ENCODE data around the gene ARID3A. TPM values are rescaled to one million over a fixed set of nuclear protein-coding genes. Genes with fewer than 3 reads are reported as not detected.
"Not testable (repeated sequence)": the region's sequence is repeated elsewhere in the genome, so short reads cannot be mapped to it uniquely, and the experiment has no call there.

The ARID3A gene
- total and polyA plus RNA-seq, 2 donors (not counting 3 experiments of a cell fraction or from before 2014, with no cell fraction given), result 5.4 to 13.2 TPM

DNA sequence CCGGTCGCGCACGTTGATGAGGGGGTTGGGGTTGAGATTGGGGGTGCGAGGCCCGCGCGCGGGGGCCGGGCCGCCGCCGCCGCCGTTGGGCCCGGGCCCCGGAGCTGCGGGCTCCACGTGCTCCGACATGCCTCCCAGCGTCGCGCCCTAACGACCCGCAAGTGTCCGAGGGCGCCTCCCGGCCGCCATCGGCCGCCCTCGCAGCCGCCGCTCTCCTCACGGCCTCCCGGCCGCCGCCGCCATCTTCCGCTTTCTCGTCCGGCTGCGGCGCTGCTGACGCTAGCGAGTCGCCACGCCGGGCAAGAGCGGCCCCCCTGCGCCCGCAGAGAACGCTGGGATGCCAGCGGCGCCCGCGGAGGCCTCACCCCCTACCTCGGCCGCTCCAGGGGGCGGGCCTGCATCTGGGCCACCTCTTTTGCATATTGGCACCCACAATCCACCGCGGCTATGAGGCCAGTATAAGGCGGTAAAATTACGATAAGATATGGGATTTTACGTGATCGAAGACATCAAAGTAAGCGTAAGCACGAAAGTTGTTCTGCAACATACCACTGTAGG is 95.1 kb downstream of the ARID3A start, which contains the start of gene TMEM259:
TMEM259 (minus strand) TSS at position 256 of the 558 bp plus-strand sequence; CDS start at position 129, 127 bp downstream.
- peak; percentile 69 for TF ChIP-seq POLR2AphosphoS5 (IDR thresholded peaks at IDR 0.05; ENCODE audit: insufficient read depth, low read depth, low read length)
- TF ChIP-seq, protein P1, sequence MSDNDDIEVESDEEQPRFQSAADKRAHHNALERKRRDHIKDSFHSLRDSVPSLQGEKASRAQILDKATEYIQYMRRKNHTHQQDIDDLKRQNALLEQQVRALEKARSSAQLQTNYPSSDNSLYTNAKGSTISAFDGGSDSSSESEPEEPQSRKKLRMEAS (IDR thresholded peaks at IDR 0.05; ENCODE audit: insufficient read depth, insufficient read length), result no peak
- no peaks in the 10 kb centered on the region for H4K20me1 ChIP-seq (replicated peaks; ENCODE audit: control insufficient read depth, extremely low read depth, insufficient read depth, low read length)
- DNase-seq (ENCODE audit: low read depth, low spot score) (peak; percentile 97), FAIRE-seq (no peak)
- peaks cover 50% of the 10 kb centered on the region for H3K79me2 ChIP-seq (ENCODE audit: control insufficient read depth, insufficient read depth, low read length)
- dilution Hi-C loops (cut with MboI; ENCODE audit: extremely low pct_ligation_motif_present, low sequenced_read_pairs) (no loop called here), intact Hi-C loops (cut with micrococcal nuclease) (loop anchor here (1.0 to 5.0 kb wide), 4 partner anchors 20 to 161 kb away; partner anchors contain the start of genes GRIN3B and WDR18)
- peak within 1 kb of the TSS; percentile 95 for H3K27ac ChIP-seq (ENCODE audit: insufficient read depth, low read depth, low read length)
- CTCF ChIA-PET, result interaction anchor here (1.0 kb wide), 2 partner anchors 19 to 20 kb away, joined by 3 to 4 read pairs; partner anchors contain the start of gene ABCA7
- peak within 1 kb of the TSS; percentile 49 for H2AFZ ChIP-seq (ENCODE audit: low read depth, low read length)
- H3K9ac ChIP-seq (replicated peaks; ENCODE audit: extremely low read depth, insufficient read depth, low read length), result peak within 1 kb of the TSS; percentile 93
- H3K4me3 ChIP-seq (replicated peaks in 1 of 3; ENCODE audit: insufficient read depth in 1 of 3, low read depth in 1 of 3, low read length in 3 of 3), result peak within 1 kb of the TSS; percentile 80 to 90 (median 88)
- peak within 1 kb of the TSS; percentile 86 for H3K4me2 ChIP-seq (ENCODE audit: insufficient read depth, low read length)
- H3K36me3 ChIP-seq (ENCODE audit: control insufficient read depth in 2 of 2, extremely low read depth in 1 of 2, insufficient read depth in 2 of 2, low read length in 2 of 2), result no peaks in the 10 kb centered on the region
- H3K4me1 ChIP-seq (ENCODE audit: control insufficient read depth, extremely low read depth, insufficient read depth, low read length), result peaks cover 40% of the 10 kb centered on the region
- BruUV-seq (replicated peaks), result no TSS peak
- H3K9me1 ChIP-seq (replicated peaks; ENCODE audit: control insufficient read depth, extremely low read depth, insufficient read depth, low read length), result no peaks in the 10 kb centered on the region
- no peaks in the 10 kb centered on the region for H3K27me3 ChIP-seq (ENCODE audit: control insufficient read depth in 2 of 2, insufficient read depth in 2 of 2, low read length in 2 of 2)
- no peaks in the 10 kb centered on the region for H3K9me3 ChIP-seq (replicated peaks; ENCODE audit: control insufficient read depth, insufficient read depth, low read length)
- POLR2A ChIA-PET, result interaction anchor here (0.6 to 0.8 kb wide), 2 partner anchors 11 to 237 kb away, joined by 3 to 4 read pairs; no protein-coding TSS in a partner anchor

DNA sequence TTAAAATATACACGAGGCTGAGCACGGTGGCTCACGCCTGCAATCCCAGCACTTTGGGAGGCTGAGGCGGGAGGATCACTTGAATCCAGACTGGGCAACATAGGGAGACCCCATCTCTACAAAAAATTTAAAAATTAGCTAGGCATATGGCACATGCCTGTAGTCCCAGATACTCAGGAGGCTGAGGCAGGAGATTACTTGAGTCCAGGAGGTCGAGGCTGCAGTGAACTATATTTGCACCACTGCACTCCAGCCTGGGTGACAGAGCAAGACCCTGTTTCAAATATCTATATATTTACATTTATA is 98.0 kb downstream of the ARID3A start:
- intact Hi-C loops (cut with micrococcal nuclease), result loop anchor here (5.0 kb wide), 1 partner anchor 158 kb away; no protein-coding TSS in a partner anchor
- H3K36me3 ChIP-seq (ENCODE audit: control insufficient read depth in 2 of 2, extremely low read depth in 1 of 2, insufficient read depth in 2 of 2, low read length in 2 of 2); FAIRE-seq; H3K27ac ChIP-seq (ENCODE audit: insufficient read depth, low read depth, low read length); H3K9ac ChIP-seq (replicated peaks; ENCODE audit: extremely low read depth, insufficient read depth, low read length); H3K4me3 ChIP-seq (replicated peaks in 1 of 3; ENCODE audit: insufficient read depth in 1 of 3, low read depth in 1 of 3, low read length in 3 of 3); dilution Hi-C loops (cut with MboI; ENCODE audit: extremely low pct_ligation_motif_present, low sequenced_read_pairs); H4K20me1 ChIP-seq (replicated peaks; ENCODE audit: control insufficient read depth, extremely low read depth, insufficient read depth, low read length); DNase-seq (ENCODE audit: low read depth, low spot score); BruUV-seq (replicated peaks); H3K9me1 ChIP-seq (replicated peaks; ENCODE audit: control insufficient read depth, extremely low read depth, insufficient read depth, low read length); H3K27me3 ChIP-seq (ENCODE audit: control insufficient read depth in 2 of 2, insufficient read depth in 2 of 2, low read length in 2 of 2); H3K9me3 ChIP-seq (replicated peaks; ENCODE audit: control insufficient read depth, insufficient read depth, low read length); H2AFZ ChIP-seq (ENCODE audit: low read depth, low read length); CTCF ChIA-PET; POLR2A ChIA-PET; H3K4me2 ChIP-seq (ENCODE audit: insufficient read depth, low read length): not testable (repeated sequence)
- Histone ChIP-seq H3K4me1 (ENCODE audit: control insufficient read depth, extremely low read depth, insufficient read depth, low read length) (peaks cover 20% of the 10 kb centered on the region), H3K79me2 (ENCODE audit: control insufficient read depth, insufficient read depth, low read length) (peaks cover 42% of the 10 kb centered on the region)

DNA sequence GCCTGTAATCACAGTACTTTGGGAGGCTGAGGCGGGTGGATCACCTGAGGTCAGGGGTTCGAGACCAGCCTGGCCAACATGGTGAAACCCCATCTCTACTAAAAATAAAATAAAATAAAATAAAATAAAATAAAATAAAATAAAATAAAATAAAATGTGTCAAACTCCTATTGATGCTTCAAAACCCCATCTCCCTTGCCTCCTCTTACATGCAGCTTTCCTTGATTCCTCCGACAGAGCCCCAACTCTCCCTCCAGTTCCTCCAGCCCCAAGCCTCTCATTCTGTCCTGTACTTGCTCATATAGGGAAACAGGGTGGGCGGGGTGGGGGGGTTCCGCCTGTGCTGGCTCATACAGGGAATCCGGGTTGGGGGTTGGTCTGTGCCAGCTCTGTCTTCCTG is 99.2 kb downstream of the ARID3A start:
- H3K79me2 ChIP-seq (ENCODE audit: control insufficient read depth, insufficient read depth, low read length), result peaks cover 41% of the 10 kb centered on the region
- CTCF ChIA-PET; H3K27ac ChIP-seq (ENCODE audit: insufficient read depth, low read depth, low read length); BruUV-seq (replicated peaks); H3K9me3 ChIP-seq (replicated peaks; ENCODE audit: control insufficient read depth, insufficient read depth, low read length); FAIRE-seq; DNase-seq (ENCODE audit: low read depth, low spot score); dilution Hi-C loops (cut with MboI; ENCODE audit: extremely low pct_ligation_motif_present, low sequenced_read_pairs); H3K36me3 ChIP-seq (ENCODE audit: control insufficient read depth in 2 of 2, extremely low read depth in 1 of 2, insufficient read depth in 2 of 2, low read length in 2 of 2); H4K20me1 ChIP-seq (replicated peaks; ENCODE audit: control insufficient read depth, extremely low read depth, insufficient read depth, low read length); H3K27me3 ChIP-seq (ENCODE audit: control insufficient read depth in 2 of 2, insufficient read depth in 2 of 2, low read length in 2 of 2); H3K9me1 ChIP-seq (replicated peaks; ENCODE audit: control insufficient read depth, extremely low read depth, insufficient read depth, low read length); H3K4me2 ChIP-seq (ENCODE audit: insufficient read depth, low read length); intact Hi-C loops (cut with micrococcal nuclease); H3K9ac ChIP-seq (replicated peaks; ENCODE audit: extremely low read depth, insufficient read depth, low read length); H2AFZ ChIP-seq (ENCODE audit: low read depth, low read length); H3K4me3 ChIP-seq (replicated peaks in 1 of 3; ENCODE audit: insufficient read depth in 1 of 3, low read depth in 1 of 3, low read length in 3 of 3): not testable (repeated sequence)
- POLR2A ChIA-PET, result interaction anchor here (1.5 to 5.7 kb wide), 2 partner anchors 8 to 14 kb away, joined by 4 to 36 read pairs; partner anchors contain the start of gene ABCA7
- peaks cover 12% of the 10 kb centered on the region for H3K4me1 ChIP-seq (ENCODE audit: control insufficient read depth, extremely low read depth, insufficient read depth, low read length)
